Measurements from ENCODE around the gene IL20. TPM values are rescaled to one million over a fixed set of nuclear protein-coding genes. Genes with fewer than 3 reads are reported as not detected.
A peak's percentile ranks its signal among the peaks of the same experiment; 100 is the strongest.

The IL20 gene
- total and polyA plus RNA-seq, 2 experiments from 2014 or later, result not detected

- no peak for DNase-seq
- 83 to 86% methylated on average over 13 of the region's 13 CpGs for WGBS, 2 experiments (ENCODE audit: low coverage in 1 of 2, low lambda C conversion rate in 2 of 2, missing lambda C conversion rate in 2 of 2)
- no peaks in the 10 kb centered on the region for H3K27me3 ChIP-seq (replicated peaks; ENCODE audit: insufficient read depth)
- H3K4me2 ChIP-seq (ENCODE audit: unreplicated experiment), result peak overlapping the region; percentile 72
- no peaks in the 10 kb centered on the region for H3K79me2 ChIP-seq (ENCODE audit: insufficient read depth)
- H3K4me3 ChIP-seq, result no peak overlapping the region
- peak overlapping the region; percentile 56; the same call in 1 of the 2 replicates for H2AFZ ChIP-seq
- no peaks in the 10 kb centered on the region for H3K9me2 ChIP-seq (ENCODE audit: insufficient read depth)
- peak overlapping the region; percentile 73 for H3K27ac ChIP-seq
- TF ChIP-seq EZH2phosphoT487 (IDR thresholded peaks at IDR 0.05; ENCODE audit: insufficient read depth, low read depth) (no peak), EZH2 (IDR thresholded peaks at IDR 0.05; ENCODE audit: insufficient read depth, poor library complexity, severe bottlenecking) (no peak)
- H3K9ac ChIP-seq, result peak overlapping the region; percentile 60
- H4K20me1 ChIP-seq (ENCODE audit: insufficient read depth), result no peaks in the 10 kb centered on the region
- H3K4me1 ChIP-seq (ENCODE audit: insufficient read depth), result peaks cover 46% of the 10 kb centered on the region
- in situ Hi-C loops (cut with MboI), result no loop called here
- H3K9me3 ChIP-seq (ENCODE audit: low read depth), result no peaks in the 10 kb centered on the region
- peaks cover 12% of the 10 kb centered on the region; the same call in 1 of the 2 replicates for H3F3A ChIP-seq (ENCODE audit: insufficient read depth)
- no peaks in the 10 kb centered on the region for H3K36me3 ChIP-seq (ENCODE audit: low read depth)
Observed at GRCh38 chr1:206898915-206899431, 33.5 kb downstream of the IL20 start.

GRCh38 chr1:206899717-206900116 lies 34.3 kb downstream of the IL20 start:
- Histone ChIP-seq H3K9me2 (ENCODE audit: insufficient read depth) (no peaks in the 10 kb centered on the region), H3K27me3 (replicated peaks; ENCODE audit: insufficient read depth) (no peaks in the 10 kb centered on the region), H3F3A (ENCODE audit: insufficient read depth) (peaks cover 18% of the 10 kb centered on the region), H3K4me2 (ENCODE audit: unreplicated experiment) (no peak overlapping the region), H3K4me3 (no peak overlapping the region), H3K36me3 (ENCODE audit: low read depth) (no peaks in the 10 kb centered on the region), H3K79me2 (ENCODE audit: insufficient read depth) (no peaks in the 10 kb centered on the region), H2AFZ (no peak overlapping the region), H3K4me1 (ENCODE audit: insufficient read depth) (peaks cover 50% of the 10 kb centered on the region), H3K27ac (no peak overlapping the region), H3K9me3 (ENCODE audit: low read depth) (no peaks in the 10 kb centered on the region), H4K20me1 (ENCODE audit: insufficient read depth) (no peaks in the 10 kb centered on the region), H3K9ac (no peak overlapping the region)
- WGBS, 2 experiments (ENCODE audit: low coverage in 1 of 2, low lambda C conversion rate in 2 of 2, missing lambda C conversion rate in 2 of 2), result 99 to 100% methylated on average over 5 of the region's 5 CpGs
- no peak for DNase-seq
- in situ Hi-C loops (cut with MboI), result no loop called here
- TF ChIP-seq EZH2 (IDR thresholded peaks at IDR 0.05; ENCODE audit: insufficient read depth, poor library complexity, severe bottlenecking) (no peak), EZH2phosphoT487 (IDR thresholded peaks at IDR 0.05; ENCODE audit: insufficient read depth, low read depth) (no peak)

- Histone ChIP-seq H3F3A (ENCODE audit: insufficient read depth) (peaks cover 23% of the 10 kb centered on the region), H3K79me2 (ENCODE audit: insufficient read depth) (no peaks in the 10 kb centered on the region), H3K9me2 (ENCODE audit: insufficient read depth) (no peaks in the 10 kb centered on the region), H3K4me1 (ENCODE audit: insufficient read depth) (peaks cover 55% of the 10 kb centered on the region), H2AFZ (no peak overlapping the region), H3K4me3 (no peak overlapping the region), H4K20me1 (ENCODE audit: insufficient read depth) (no peaks in the 10 kb centered on the region), H3K27ac (no peak overlapping the region), H3K36me3 (ENCODE audit: low read depth) (no peaks in the 10 kb centered on the region), H3K4me2 (ENCODE audit: unreplicated experiment) (no peak overlapping the region), H3K27me3 (replicated peaks; ENCODE audit: insufficient read depth) (no peaks in the 10 kb centered on the region), H3K9ac (no peak overlapping the region), H3K9me3 (ENCODE audit: low read depth) (no peaks in the 10 kb centered on the region)
- WGBS, 2 experiments (ENCODE audit: low coverage in 1 of 2, low lambda C conversion rate in 2 of 2, missing lambda C conversion rate in 2 of 2), result 96 to 98% methylated on average over 7 of the region's 7 CpGs
- in situ Hi-C loops (cut with MboI), result no loop called here
- no peak for DNase-seq
- TF ChIP-seq EZH2phosphoT487 (IDR thresholded peaks at IDR 0.05; ENCODE audit: insufficient read depth, low read depth) (no peak), EZH2 (IDR thresholded peaks at IDR 0.05; ENCODE audit: insufficient read depth, poor library complexity, severe bottlenecking) (no peak)
Observed at GRCh38 chr1:206900149-206900548, 34.7 kb downstream of the IL20 start.

- TF ChIP-seq EZH2phosphoT487 (IDR thresholded peaks at IDR 0.05; ENCODE audit: insufficient read depth, low read depth) (no peak), EZH2 (IDR thresholded peaks at IDR 0.05; ENCODE audit: insufficient read depth, poor library complexity, severe bottlenecking) (no peak)
- in situ Hi-C loops (cut with MboI), result no loop called here
Observed at GRCh38 chr1:206901944-206902343, 36.5 kb downstream of the IL20 start.

More at GRCh38 chr1:206901944-206902343, 36.5 kb downstream of the IL20 start:
- DNase-seq, result no peak
- Histone ChIP-seq H3K9me2 (ENCODE audit: insufficient read depth) (no peaks in the 10 kb centered on the region), H3K4me2 (ENCODE audit: unreplicated experiment) (no peak overlapping the region), H3F3A (ENCODE audit: insufficient read depth) (peaks cover 26% of the 10 kb centered on the region), H3K27me3 (replicated peaks; ENCODE audit: insufficient read depth) (no peaks in the 10 kb centered on the region), H2AFZ (no peak overlapping the region), H3K36me3 (ENCODE audit: low read depth) (no peaks in the 10 kb centered on the region), H4K20me1 (ENCODE audit: insufficient read depth) (no peaks in the 10 kb centered on the region), H3K79me2 (ENCODE audit: insufficient read depth) (no peaks in the 10 kb centered on the region), H3K9me3 (ENCODE audit: low read depth) (no peaks in the 10 kb centered on the region), H3K4me3 (no peak overlapping the region), H3K9ac (no peak overlapping the region), H3K27ac (no peak overlapping the region), H3K4me1 (ENCODE audit: insufficient read depth) (peaks cover 44% of the 10 kb centered on the region)
- WGBS, 2 experiments (ENCODE audit: low coverage in 1 of 2, low lambda C conversion rate in 2 of 2, missing lambda C conversion rate in 2 of 2), result 90 to 91% methylated on average over 6 of the region's 6 CpGs
